GM23338 (cell line): ENCODE results near the gene SMG6.

Experiments
- CREB1 ChIP-seq: fragments of 250-450 bp; sonication (Bioruptor Pico); IDR thresholded peaks from 2 replicates; pipeline ENCODE4 v1.5.0; 2020; ENCODE audit warnings: low read depth, mild to moderate bottlenecking, moderate library complexity
- CTCF ChIP-seq, 2 experiments: fragments of 200-600 bp in 1 of 2; sonication (generic) in 1 of 2; conservative IDR thresholded peaks; 2 replicates each; pipeline versions ENCODE4 v1.5.1 to v1.6.1; 2016 to 2017; ENCODE audit warnings: antibody characterized with exemption in 2 of 2, low read depth in 2 of 2, mild to moderate bottlenecking in 2 of 2, moderate library complexity in 1 of 2
- ETS1 ChIP-seq: IDR thresholded peaks from 2 replicates; pipeline ENCODE4 v1.6.1; 2016; ENCODE audit warnings: antibody characterized with exemption
- EZH2 ChIP-seq: fragments of 200-600 bp; sonication (generic); IDR thresholded peaks from one replicate; pipeline ENCODE4 v1.8.0; 2017; ENCODE audit warnings: antibody characterized with exemption, mild to moderate bottlenecking, low read depth; ENCODE audit not compliant: unreplicated experiment
- EZH2phosphoT487 ChIP-seq: fragments of 200-600 bp; sonication (generic); IDR thresholded peaks from one replicate; pipeline ENCODE4 v1.8.1; 2018; ENCODE audit warnings: antibody characterized with exemption; ENCODE audit not compliant: unreplicated experiment
- JUNB ChIP-seq: IDR thresholded peaks from one replicate; pipeline ENCODE4 v1.6.1; 2016; ENCODE audit warnings: antibody characterized with exemption; ENCODE audit not compliant: unreplicated experiment
- NANOG ChIP-seq: IDR thresholded peaks from 2 replicates; pipeline ENCODE4 v1.6.1; 2016; ENCODE audit warnings: antibody characterized with exemption, borderline replicate concordance
- POLR2AphosphoS5 ChIP-seq: IDR thresholded peaks from 2 replicates; pipeline ENCODE4 v1.6.1; 2016; ENCODE audit warnings: antibody characterized with exemption, low read depth
- REST ChIP-seq: IDR thresholded peaks from one replicate; pipeline ENCODE4 v1.6.1; 2018; ENCODE audit warnings: antibody characterized with exemption; ENCODE audit not compliant: unreplicated experiment
- STAT1 ChIP-seq: IDR thresholded peaks from one replicate; pipeline ENCODE4 v1.6.1; 2016; ENCODE audit warnings: antibody characterized with exemption; ENCODE audit not compliant: unreplicated experiment
- ZNF114 ChIP-seq: fragments of 250-450 bp; sonication (Bioruptor Pico); IDR thresholded peaks from 2 replicates; pipeline ENCODE4 v1.5.0; 2020; ENCODE audit warnings: mild to moderate bottlenecking, moderate library complexity
- ZNF331 ChIP-seq: fragments of 250-450 bp; sonication (Bioruptor Pico); IDR thresholded peaks from 2 replicates; pipeline ENCODE4 v1.5.0; 2020; ENCODE audit warnings: low read depth, mild to moderate bottlenecking, moderate library complexity
- ZNF462 ChIP-seq: fragments of 250-450 bp; sonication (Bioruptor Pico); IDR thresholded peaks from 2 replicates; pipeline ENCODE4 v1.5.0; 2020; ENCODE audit warnings: mild to moderate bottlenecking, moderate library complexity

- TF ChIP-seq CTCF (conservative IDR thresholded peaks at IDR 0.05; ENCODE audit: low read depth in 2 of 2), result no peak
- no peak for TF ChIP-seq POLR2AphosphoS5
- TF ChIP-seq EZH2, result no peak
- TF ChIP-seq EZH2phosphoT487, result no peak
- TF ChIP-seq REST, result no peak
- no peak for TF ChIP-seq CREB1
- no peak for TF ChIP-seq ETS1
- TF ChIP-seq JUNB, result no peak
- no peak for TF ChIP-seq ZNF114
- no peak for TF ChIP-seq NANOG
- TF ChIP-seq ZNF331, result no peak
- no peak for TF ChIP-seq STAT1
- no peak for TF ChIP-seq ZNF462 (CRISPR knock-in tag)
These were observed 231.9 kb downstream of the SMG6 start for GRCh38 chr17:2071455-2072281.
